ENCODE data around the gene BABAM1.

GRCh38 chr19:17322854-17323253, 55.6 kb downstream of the BABAM1 start:
- TF ChIP-seq POLR2A (IDR thresholded peaks at IDR 0.05; ENCODE audit: low read depth, low read length) (no peak), CTCF (IDR thresholded peaks at IDR 0.05 in 2 of 3, conservative IDR thresholded peaks at IDR 0.05 in 1 of 3; ENCODE audit: control insufficient read depth in 2 of 3, extremely low read depth in 1 of 3, insufficient read depth in 1 of 3, low read depth in 3 of 3, low read length in 3 of 3) (no peak), ASH2L (IDR thresholded peaks at IDR 0.05; ENCODE audit: borderline replicate concordance, low read depth) (no peak), TARDBP (IDR thresholded peaks at IDR 0.05; ENCODE audit: borderline replicate concordance) (no peak)

All from GM12878 (cell line).